ENCODE data around the gene MRPL52.
"Not testable (repeated sequence)": the region's sequence is repeated elsewhere in the genome, so short reads cannot be mapped to it uniquely, and the experiment has no call there.

The MRPL52 gene

GRCh38 chr14:22821193-22822015, 8.3 kb upstream of the MRPL52 start:
- Histone ChIP-seq H3K36me3 (replicated peaks) (no peaks in the 10 kb centered on the region), H3K27me3 (replicated peaks) (no peaks in the 10 kb centered on the region), H3K4me3 (ENCODE audit: low read depth, low read length) (no peak overlapping the region), H3K27ac (no peak overlapping the region)
- in situ Hi-C loops (cut with HindIII; ENCODE audit: low pct_ligation_motif_present, low sequenced_read_pairs): no loop called here
- no peak for DNase-seq
- no peak for TF ChIP-seq CTCF (IDR thresholded peaks at IDR 0.05; ENCODE audit: low read depth, low read length, missing control alignments)

GRCh38 chr14:22822016-22822570, 7.6 kb upstream of the MRPL52 start:
- no peaks in the 10 kb centered on the region for H3K27me3 ChIP-seq (replicated peaks)
- no peak for DNase-seq
- in situ Hi-C loops (cut with HindIII; ENCODE audit: low pct_ligation_motif_present, low sequenced_read_pairs): no loop called here
- no peaks in the 10 kb centered on the region for H3K36me3 ChIP-seq (replicated peaks)
- no peak overlapping the region for H3K27ac ChIP-seq
- no peak for TF ChIP-seq CTCF (IDR thresholded peaks at IDR 0.05; ENCODE audit: low read depth, low read length, missing control alignments)
- peak overlapping the region; percentile 39 for H3K4me3 ChIP-seq (ENCODE audit: low read depth, low read length)

GRCh38 chr14:22822571-22823098, 7.1 kb upstream of the MRPL52 start:
- peak; percentile 92 for TF ChIP-seq CTCF (IDR thresholded peaks at IDR 0.05; ENCODE audit: low read depth, low read length, missing control alignments)
- Histone ChIP-seq H3K27ac (peak overlapping the region; percentile 17), H3K27me3 (replicated peaks) (no peaks in the 10 kb centered on the region), H3K36me3 (replicated peaks) (no peaks in the 10 kb centered on the region), H3K4me3 (ENCODE audit: low read depth, low read length) (peak overlapping the region; percentile 39)
- in situ Hi-C loops (cut with HindIII; ENCODE audit: low pct_ligation_motif_present, low sequenced_read_pairs): no loop called here
- DNase-seq: peak; percentile 71

GRCh38 chr14:22824711-22825359, 4.9 kb upstream of the MRPL52 start:
- H3K36me3 ChIP-seq (replicated peaks): no peaks in the 10 kb centered on the region
- DNase-seq: peak; percentile 93
- peak overlapping the region; percentile 66 for H3K27ac ChIP-seq
- no peak overlapping the region for H3K4me3 ChIP-seq (ENCODE audit: low read depth, low read length)
- in situ Hi-C loops (cut with HindIII; ENCODE audit: low pct_ligation_motif_present, low sequenced_read_pairs): no loop called here
- TF ChIP-seq CTCF (IDR thresholded peaks at IDR 0.05; ENCODE audit: low read depth, low read length, missing control alignments): no peak
- H3K27me3 ChIP-seq (replicated peaks): no peaks in the 10 kb centered on the region

GRCh38 chr14:22829076-22829660, 519 bp upstream of the MRPL52 start:
- H3K4me3 ChIP-seq (ENCODE audit: low read depth, low read length): peak overlapping the region; percentile 93
- H3K27me3 ChIP-seq (replicated peaks); DNase-seq; H3K36me3 ChIP-seq (replicated peaks); in situ Hi-C loops (cut with HindIII; ENCODE audit: low pct_ligation_motif_present, low sequenced_read_pairs): not testable (repeated sequence)
- H3K27ac ChIP-seq: peak overlapping the region; percentile 25
